ENCODE data around the gene FBXL4.

Gene FBXL4

GRCh38 chr6:98847416-98847778 lies 100.3 kb downstream of the FBXL4 start:
- Histone ChIP-seq H3K9me3 (replicated peaks in 1 of 11) (peaks cover 0 to 9% (median 0%) of the 10 kb centered on the region in 11 experiments; a peak in 4 of 22 replicates), H3K4me3 (no peak overlapping the region), H3K27ac (no peak overlapping the region), H3K27me3 (peaks cover 83 to 89% (median 87%) of the 10 kb centered on the region in 11 experiments), H3K9ac (no peak overlapping the region), H3K4me1 (peaks cover 0 to 24% (median 13%) of the 10 kb centered on the region in 10 experiments; a peak in 15 of 20 replicates), H4K20me1 (peaks cover 0 to 75% (median 61%) of the 10 kb centered on the region in 11 experiments; a peak in 19 of 22 replicates), H3K36me3 (no peaks in the 10 kb centered on the region), H3K4me2 (no peak overlapping the region)
- TF ChIP-seq Cebpa-rat (IDR thresholded peaks at IDR 0.05) = no peak

GRCh38 chr6:98846021-98846380 lies 101.7 kb downstream of the FBXL4 start:
- no peak overlapping the region for H3K4me3 ChIP-seq
- H3K9me3 ChIP-seq (replicated peaks in 1 of 11) = peaks cover 0 to 10% (median 0%) of the 10 kb centered on the region in 11 experiments; a peak in 4 of 22 replicates
- no peak for TF ChIP-seq Cebpa-rat (IDR thresholded peaks at IDR 0.05)
- H4K20me1 ChIP-seq = peaks cover 0 to 89% (median 75%) of the 10 kb centered on the region in 11 experiments; a peak in 19 of 22 replicates
- peaks cover 0 to 24% (median 13%) of the 10 kb centered on the region in 10 experiments; a peak in 15 of 20 replicates for H3K4me1 ChIP-seq
- peak overlapping the region in 4 of 11 experiments; percentile 75 to 92 (median 86); a peak in 4 of 22 replicates for H3K4me2 ChIP-seq
- no peak overlapping the region for H3K9ac ChIP-seq
- H3K27ac ChIP-seq = no peak overlapping the region
- no peaks in the 10 kb centered on the region for H3K36me3 ChIP-seq
- peaks cover 95 to 100% (median 98%) of the 10 kb centered on the region in 11 experiments for H3K27me3 ChIP-seq

GRCh38 chr6:98845211-98846020 lies 102.3 kb downstream of the FBXL4 start:
- H3K27ac ChIP-seq = no peak overlapping the region
- H3K36me3 ChIP-seq = no peaks in the 10 kb centered on the region
- peak overlapping the region in 1 of 11 experiments; percentile 7; a peak in 1 of 22 replicates for H3K9ac ChIP-seq
- peaks cover 98 to 100% (median 99%) of the 10 kb centered on the region in 11 experiments for H3K27me3 ChIP-seq
- H3K4me1 ChIP-seq = peaks cover 0 to 24% (median 13%) of the 10 kb centered on the region in 10 experiments; a peak in 15 of 20 replicates
- peak overlapping the region; percentile 63 to 92 (median 76) for H3K4me2 ChIP-seq
- peak overlapping the region; percentile 39 to 61 (median 47); a peak in 19 of 20 replicates for H3K4me3 ChIP-seq
- no peak for TF ChIP-seq Cebpa-rat (IDR thresholded peaks at IDR 0.05)
- H4K20me1 ChIP-seq = peaks cover 0 to 95% (median 79%) of the 10 kb centered on the region in 11 experiments; a peak in 19 of 22 replicates
- peaks cover 0 to 10% (median 0%) of the 10 kb centered on the region in 11 experiments; a peak in 4 of 22 replicates for H3K9me3 ChIP-seq (replicated peaks in 1 of 11)

GRCh38 chr6:98844244-98845210 lies 103.2 kb downstream of the FBXL4 start:
- H3K27ac ChIP-seq = no peak overlapping the region
- H4K20me1 ChIP-seq = peaks cover 0 to 99% (median 88%) of the 10 kb centered on the region in 11 experiments; a peak in 19 of 22 replicates
- no peak for TF ChIP-seq Cebpa-rat (IDR thresholded peaks at IDR 0.05)
- no peak overlapping the region; a peak in 1 of 22 replicates for H3K9ac ChIP-seq
- H3K9me3 ChIP-seq (replicated peaks in 1 of 11) = peaks cover 0 to 10% (median 0%) of the 10 kb centered on the region in 11 experiments; a peak in 4 of 22 replicates
- H3K4me3 ChIP-seq = peak overlapping the region; percentile 39 to 61 (median 47); a peak in 17 of 20 replicates
- peak overlapping the region; percentile 63 to 92 (median 76) for H3K4me2 ChIP-seq
- H3K36me3 ChIP-seq = no peaks in the 10 kb centered on the region
- H3K4me1 ChIP-seq = peaks cover 0 to 24% (median 13%) of the 10 kb centered on the region in 10 experiments; a peak in 15 of 20 replicates
- H3K27me3 ChIP-seq = peaks cover 98 to 100% (median 100%) of the 10 kb centered on the region in 11 experiments

GRCh38 chr6:98843271-98844243 lies 104.2 kb downstream of the FBXL4 start:
- Histone ChIP-seq H3K27ac (no peak overlapping the region), H3K27me3 (peaks cover 98 to 100% (median 100%) of the 10 kb centered on the region in 11 experiments), H3K4me2 (no peak overlapping the region), H3K4me1 (peaks cover 0 to 19% (median 10%) of the 10 kb centered on the region in 10 experiments; a peak in 14 of 20 replicates), H4K20me1 (peaks cover 0 to 99% (median 83%) of the 10 kb centered on the region in 11 experiments; a peak in 19 of 22 replicates), H3K4me3 (no peak overlapping the region), H3K9me3 (replicated peaks in 1 of 11) (peaks cover 0 to 10% (median 0%) of the 10 kb centered on the region in 11 experiments; a peak in 4 of 22 replicates), H3K9ac (no peak overlapping the region), H3K36me3 (no peaks in the 10 kb centered on the region)
- no peak for TF ChIP-seq Cebpa-rat (IDR thresholded peaks at IDR 0.05)

GRCh38 chr6:98842342-98843180 lies 105.2 kb downstream of the FBXL4 start:
- Histone ChIP-seq H3K9ac (no peak overlapping the region), H3K27me3 (peaks cover 98 to 100% (median 100%) of the 10 kb centered on the region in 11 experiments), H3K27ac (no peak overlapping the region), H3K4me3 (no peak overlapping the region), H3K4me2 (no peak overlapping the region), H4K20me1 (peaks cover 0 to 99% (median 83%) of the 10 kb centered on the region in 11 experiments; a peak in 19 of 22 replicates), H3K4me1 (peaks cover 0 to 11% (median 8%) of the 10 kb centered on the region in 10 experiments; a peak in 12 of 20 replicates), H3K9me3 (replicated peaks in 1 of 11) (peaks cover 0 to 10% (median 0%) of the 10 kb centered on the region in 11 experiments; a peak in 4 of 22 replicates), H3K36me3 (no peaks in the 10 kb centered on the region)
- TF ChIP-seq Cebpa-rat (IDR thresholded peaks at IDR 0.05) = no peak

Data from BLaER1 treated with 17β-estradiol and CSF1 and Interleukin-3, amounts not matched to agents 10 nM and 100 nM (cell line).